Caco-2 (cell line): ENCODE measurements around the gene CDH13. TPM values are rescaled to one million over a fixed set of nuclear protein-coding genes. Genes with fewer than 3 reads are reported as not detected.

Experiments
- BruUV-seq: library from RNA; stranded (reverse); fragments of 400-500 nt; replicated peaks from 2 replicates; lab custom pipeline; 2021; lab: Mats Ljungman, UMichigan
- CTCF ChIA-PET: fragments of 300-600 bp; sonication (Branson Sonifier 250); formaldehyde crosslinking; loops from one replicate; lab custom pipeline; 2022; ENCODE audit warnings: antibody characterized with exemption; lab: Charles Lee
- POLR2A ChIA-PET: fragments of 300-600 bp; sonication (Branson Sonifier 250); formaldehyde crosslinking; loops from one replicate; lab custom pipeline; 2022; ENCODE audit warnings: antibody characterized with exemption; lab: Charles Lee
- DNase-seq, 2 experiments: peaks; one replicate each; pipeline versions ENCODE4 v3.0.0 to v3.0.0-alpha.2; 2020 to 2022
- H3K27me3 ChIP-seq: replicated peaks from 2 replicates; pipeline ENCODE4 v1.6.0; 2011; ENCODE audit warnings: low read length; ENCODE audit not compliant: control insufficient read depth, insufficient read depth
- H3K36me3 ChIP-seq: 2 replicates; pipeline ENCODE4 v1.5.1; 2011; ENCODE audit warnings: low read length; ENCODE audit not compliant: control insufficient read depth, insufficient read depth
- H3K4me1 ChIP-seq: fragments of 250-450 bp; sonication (Bioruptor Pico); 2 replicates; pipeline ENCODE4 v1.5.1; 2020; ENCODE audit warnings: mild to moderate bottlenecking
- H3K4me3 ChIP-seq: 2 replicates; pipeline ENCODE4 v1.5.1; 2011; ENCODE audit warnings: low read depth, mild to moderate bottlenecking, control low read depth, low read length
- H3K9me3 ChIP-seq: fragments of 250-450 bp; sonication (Bioruptor Pico); 2 replicates; pipeline ENCODE4 v1.5.1; 2020; ENCODE audit warnings: mild to moderate bottlenecking, moderate library complexity
- H3K27ac Mint-ChIP-seq: one replicate; pipeline ENCODE4 v1.8.0; 2022; ENCODE audit warnings: mixed read lengths; ENCODE audit not compliant: unreplicated experiment
- H3K27me3 Mint-ChIP-seq: one replicate; pipeline ENCODE4 v1.8.0; 2022; ENCODE audit warnings: mixed read lengths; ENCODE audit not compliant: insufficient read depth, unreplicated experiment
- H3K36me3 Mint-ChIP-seq: one replicate; pipeline ENCODE4 v1.8.0; 2022; ENCODE audit warnings: mild to moderate bottlenecking, mixed read lengths; ENCODE audit not compliant: insufficient read depth, unreplicated experiment
- H3K4me1 Mint-ChIP-seq: one replicate; pipeline ENCODE4 v1.8.0; 2022; ENCODE audit warnings: low read depth, mixed read lengths; ENCODE audit not compliant: unreplicated experiment
- H3K4me3 Mint-ChIP-seq: one replicate; pipeline ENCODE4 v1.8.0; 2022; ENCODE audit warnings: mild to moderate bottlenecking, moderate library complexity, mixed read lengths; ENCODE audit not compliant: unreplicated experiment
- H3K9me3 Mint-ChIP-seq: one replicate; pipeline ENCODE4 v1.8.0; 2022; ENCODE audit warnings: mixed read lengths; ENCODE audit not compliant: unreplicated experiment
- CTCF ChIP-seq, 2 experiments: fragments of 200-600 bp in 1 of 2; IDR thresholded peaks; 1 replicate in 1 of 2; 2 replicates in 1 of 2; pipeline versions ENCODE4 v1.5.1 to v1.8.0; 2011 to 2022; ENCODE audit warnings: antibody characterized with exemption in 1 of 2, control low read depth in 1 of 2, inconsistent platforms in 1 of 2, low read depth in 1 of 2, low read length in 1 of 2, mild to moderate bottlenecking in 1 of 2, moderate library complexity in 1 of 2; ENCODE audit not compliant: insufficient read depth in 1 of 2, severe bottlenecking in 1 of 2, unreplicated experiment in 1 of 2
- intact Hi-C: fragments of 100-400 bp; cut with micrococcal nuclease; formaldehyde crosslinking; loops from one replicate; pipeline ENCODE4 v1.10.0; 2022; ENCODE audit not compliant: unreplicated experiment
- total RNA-seq: library from RNA; stranded (reverse); gene quantifications from 2 replicates; pipeline ENCODE4 v1.2.3, GENCODE V29; 2022

The CDH13 gene
- total RNA-seq, 1 experiment from 2014 or later: 2.2 TPM

DNA sequence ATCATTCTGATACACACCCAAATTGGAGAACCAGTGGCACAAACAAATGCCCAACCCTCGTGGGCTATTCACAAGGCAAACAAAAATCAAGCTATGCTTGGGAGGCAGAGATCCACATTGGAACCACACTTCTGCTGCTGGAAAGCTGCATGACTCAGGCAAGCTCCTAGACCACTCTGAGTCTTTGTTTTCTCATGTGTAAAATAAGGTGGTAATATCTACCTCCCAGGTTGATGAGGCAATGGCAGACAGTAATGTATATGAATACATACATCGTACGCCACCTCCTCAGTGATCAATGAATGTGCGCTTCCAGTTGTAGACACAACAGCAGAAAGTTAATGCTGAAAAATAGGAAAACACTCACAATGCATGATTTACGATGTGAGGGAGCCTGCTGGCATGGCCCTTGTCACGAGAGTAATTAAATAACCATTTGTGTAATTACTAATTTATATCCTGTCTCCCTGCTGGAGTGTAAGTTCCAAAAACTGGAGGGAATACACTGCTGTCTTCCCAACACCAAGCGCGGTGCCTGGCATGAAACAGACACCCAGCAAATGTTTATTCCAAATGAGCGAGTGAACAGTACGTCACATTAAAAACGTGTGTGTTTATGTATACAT, 1111.1 kb downstream of the CDH13 start:
- Mint-ChIP-seq H3K27ac (no peak overlapping the region), H3K4me1 (no peaks in the 10 kb centered on the region), H3K27me3 (peaks cover 8% of the 10 kb centered on the region), H3K4me3 (no peak overlapping the region), H3K9me3 (peaks cover 23% of the 10 kb centered on the region), H3K36me3 (no peaks in the 10 kb centered on the region)
- no peak overlapping the region for H3K4me3 ChIP-seq
- CTCF ChIA-PET: no interaction called here
- POLR2A ChIA-PET: no interaction called here
- BruUV-seq: no TSS peak
- intact Hi-C loops: no loop called here
- H3K4me1 ChIP-seq: no peaks in the 10 kb centered on the region
- H3K27me3 ChIP-seq: peaks cover 2% of the 10 kb centered on the region; the same call in 1 of the 2 replicates
- H3K9me3 ChIP-seq: peaks cover 5% of the 10 kb centered on the region
- TF ChIP-seq CTCF (IDR thresholded peaks at IDR 0.05; ENCODE audit: insufficient read depth in 1 of 2, low read depth in 1 of 2, low read length in 1 of 2, severe bottlenecking in 1 of 2, unreplicated experiment in 1 of 2): no peak
- H3K36me3 ChIP-seq: no peaks in the 10 kb centered on the region
- no peak for DNase-seq

- Mint-ChIP-seq H3K9me3 (peaks cover 17% of the 10 kb centered on the region), H3K4me1 (no peaks in the 10 kb centered on the region), H3K36me3 (no peaks in the 10 kb centered on the region), H3K4me3 (no peak overlapping the region), H3K27ac (no peak overlapping the region), H3K27me3 (peaks cover 11% of the 10 kb centered on the region)
- Histone ChIP-seq H3K9me3 (peaks cover 2% of the 10 kb centered on the region; the same call in 1 of the 2 replicates), H3K36me3 (no peaks in the 10 kb centered on the region), H3K4me1 (no peaks in the 10 kb centered on the region), H3K27me3 (peaks cover 2% of the 10 kb centered on the region; the same call in 1 of the 2 replicates), H3K4me3 (no peak overlapping the region)
- intact Hi-C loops: no loop called here
- CTCF ChIA-PET: no interaction called here
- no peak for DNase-seq
- no peak for TF ChIP-seq CTCF (IDR thresholded peaks at IDR 0.05; ENCODE audit: insufficient read depth in 1 of 2, low read depth in 1 of 2, low read length in 1 of 2, severe bottlenecking in 1 of 2, unreplicated experiment in 1 of 2)
- POLR2A ChIA-PET: no interaction called here
- BruUV-seq: no TSS peak
These were observed 1112.2 kb downstream of the CDH13 start for GRCh38 chr16:83738923-83739503.

DNA sequence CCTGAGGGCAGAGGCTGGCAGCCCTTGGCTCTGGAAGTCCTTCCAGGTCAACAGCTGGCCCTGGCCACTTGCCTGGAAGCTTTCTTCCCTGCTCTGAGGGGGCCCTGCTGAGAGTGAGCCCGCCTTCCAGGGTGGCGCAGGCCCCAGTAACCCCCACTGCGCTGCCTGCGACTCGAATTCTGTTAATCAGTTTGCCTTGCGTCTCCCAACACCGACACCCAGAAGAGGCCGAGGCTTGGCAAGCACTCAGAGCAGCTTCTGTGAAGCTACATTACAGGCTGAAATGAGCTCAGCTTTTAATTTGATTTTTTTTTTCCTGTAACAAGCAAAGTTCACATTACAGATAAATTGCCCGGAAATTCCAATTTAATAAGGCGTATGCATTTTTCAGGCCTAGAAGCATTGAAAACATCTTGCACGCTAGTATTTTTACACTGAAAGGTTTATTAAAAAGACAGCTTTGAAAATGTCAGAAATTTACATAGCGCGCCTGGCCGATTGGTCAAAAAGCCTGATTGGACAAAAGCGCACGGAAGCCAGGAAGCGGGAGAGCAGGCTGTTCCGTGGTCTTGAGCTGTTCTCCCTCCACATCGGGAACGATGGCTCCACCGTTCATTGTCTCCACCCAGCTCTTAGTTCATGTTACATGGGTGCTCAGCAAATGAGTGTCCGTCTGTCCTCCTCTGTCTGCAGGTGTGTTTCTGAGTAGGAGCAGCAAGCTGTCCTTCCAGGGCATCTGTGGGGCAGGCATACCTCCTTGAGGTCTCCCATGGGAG, 1115.5 kb downstream of the CDH13 start:
- DNase-seq: no peak
- no peak for TF ChIP-seq CTCF (IDR thresholded peaks at IDR 0.05; ENCODE audit: insufficient read depth in 1 of 2, low read depth in 1 of 2, low read length in 1 of 2, severe bottlenecking in 1 of 2, unreplicated experiment in 1 of 2)
- peaks cover 2% of the 10 kb centered on the region; the same call in 1 of the 2 replicates for H3K27me3 ChIP-seq
- no peaks in the 10 kb centered on the region for H3K36me3 ChIP-seq
- ChIA-PET CTCF (interaction anchor here (0.6 kb wide), 1 partner anchor 345 kb away, joined by 3 read pairs; no protein-coding TSS in a partner anchor), POLR2A (no interaction called here)
- H3K4me1 ChIP-seq: no peaks in the 10 kb centered on the region
- H3K9me3 Mint-ChIP-seq: no peaks in the 10 kb centered on the region
- H3K27me3 Mint-ChIP-seq: peaks cover 15% of the 10 kb centered on the region
- no peaks in the 10 kb centered on the region for H3K4me1 Mint-ChIP-seq
- H3K4me3 Mint-ChIP-seq: no peak overlapping the region
- H3K4me3 ChIP-seq: no peak overlapping the region
- intact Hi-C loops: no loop called here
- no peaks in the 10 kb centered on the region for H3K9me3 ChIP-seq
- H3K27ac Mint-ChIP-seq: no peak overlapping the region
- no peaks in the 10 kb centered on the region for H3K36me3 Mint-ChIP-seq
- BruUV-seq: no TSS peak
